GM11168 (cell line): ENCODE results near the gene MRGPRX2.

Experiments used
- in situ Hi-C: fragments of 300-500 bp; cut with MboI; formaldehyde crosslinking; loops from one replicate; pipeline ENCODE4 v1.12.0; 2022; ENCODE audit warnings: low sequenced_read_pairs; ENCODE audit not compliant: unreplicated experiment

Gene MRGPRX2

GRCh38 chr11:19013181-19013857, 47.2 kb downstream of the MRGPRX2 start:
- in situ Hi-C loops = no loop called here

GRCh38 chr11:19012636-19013035, 47.9 kb downstream of the MRGPRX2 start:
- in situ Hi-C loops = no loop called here
